A549 (cell line): ENCODE data around the gene SORCS2. TPM values are rescaled to one million over a fixed set of nuclear protein-coding genes. Genes with fewer than 3 reads are reported as not detected.

Source experiments
- ATAC-seq, 2 experiments: fragments of 200-7000 bp in 1 of 2; fragments of >200 bp in 1 of 2; cut with Nextera tagmentation in 1 of 2; cut with Tn5 transposase in 1 of 2; 3 replicates each; pipeline versions ENCODE4 v1.8.0 to v1.9.1; 2018 to 2020; ENCODE audit warnings: mild to moderate bottlenecking in 1 of 2, moderate library complexity in 1 of 2
- CTCF ChIA-PET: fragments of 300-600 bp; sonication (Branson Sonifier 250); formaldehyde crosslinking; extraction: SDS; loops from one replicate; lab custom pipeline; 2021; ENCODE audit warnings: antibody characterized with exemption, inconsistent platforms; lab: Yijun Ruan, JAX
- POLR2A ChIA-PET: fragments of 350-600 bp; formaldehyde crosslinking; extraction: SDS; loops from one replicate; lab custom pipeline; 2021; ENCODE audit warnings: antibody characterized with exemption, inconsistent platforms; lab: Yijun Ruan, JAX
- DNase-seq, 2 experiments: peaks; one replicate each; pipeline versions ENCODE4 v3.0.0 to v3.0.0-alpha.2; 2011 to 2016; ENCODE audit warnings: low read depth in 1 of 2, low spot score in 1 of 2
- FAIRE-seq: peaks from 2 replicates; lab custom pipeline; 2011; peaks lifted over from hg19 to GRCh38; lab: Jason Lieb, UNC
- H3K27ac ChIP-seq, 2 experiments: fragments of >200 bp; sonication (Bioruptor Twin); formaldehyde crosslinking; 3 replicates each; pipeline ENCODE4 v1.5.1; 2016 to 2017
- H3K4me1 ChIP-seq: fragments of >200 bp; sonication (Bioruptor Twin); formaldehyde crosslinking; 3 replicates; pipeline ENCODE4 v1.6.1; 2016
- H3K4me2 ChIP-seq: fragments of >200 bp; sonication (Bioruptor Twin); formaldehyde crosslinking; 3 replicates; pipeline ENCODE4 v1.6.1; 2016
- H3K4me3 ChIP-seq: fragments of >200 bp; sonication (Bioruptor Twin); formaldehyde crosslinking; 3 replicates; pipeline ENCODE4 v1.5.1; 2016
- H3K9me3 ChIP-seq: fragments of >200 bp; sonication (Bioruptor Twin); formaldehyde crosslinking; 3 replicates; pipeline ENCODE4 v1.6.1; 2016
- BCL3 ChIP-seq: fragments of >200 bp; sonication (Bioruptor Twin); formaldehyde crosslinking; IDR thresholded peaks from 3 replicates; pipeline ENCODE4 v1.6.1; 2016
- CHD2 ChIP-seq: fragments of 150-350 bp; IDR thresholded peaks from 2 replicates; pipeline ENCODE4 v1.6.1; 2014; ENCODE audit warnings: low read length; ENCODE audit not compliant: partially characterized antibody
- CTCF ChIP-seq: fragments of >200 bp; sonication (Bioruptor Twin); formaldehyde crosslinking; IDR thresholded peaks from 3 replicates; pipeline ENCODE4 v1.5.1; 2016
- ELK1 ChIP-seq: fragments of 150-350 bp; IDR thresholded peaks from 2 replicates; pipeline ENCODE4 v1.6.1; 2014; ENCODE audit warnings: low read depth, mild to moderate bottlenecking, low read length
- FOSL2 ChIP-seq, 2 experiments: fragments of 450-650 bp in 1 of 2; fragments of >200 bp in 1 of 2; sonication (Bioruptor Twin) in 1 of 2; formaldehyde crosslinking; IDR thresholded peaks; 2 replicates each; pipeline versions ENCODE4 v1.5.0 to v1.6.1; 2016 to 2020; ENCODE audit warnings: mild to moderate bottlenecking in 1 of 2, moderate library complexity in 1 of 2
- GATA3 ChIP-seq: IDR thresholded peaks from 2 replicates; pipeline ENCODE4 v1.6.1; 2012; ENCODE audit warnings: borderline replicate concordance
- HDAC2 ChIP-seq: fragments of 200-600 bp; sonication (generic); IDR thresholded peaks from 2 replicates; pipeline ENCODE4 v1.6.1; 2016
- HEYL ChIP-seq: fragments of 250-450 bp; sonication (Bioruptor Pico); IDR thresholded peaks from 2 replicates; pipeline ENCODE4 v1.8.0; 2021; ENCODE audit warnings: mild to moderate bottlenecking, moderate library complexity
- HOXB5 ChIP-seq: fragments of 250-450 bp; sonication (Bioruptor Pico); IDR thresholded peaks from 2 replicates; pipeline ENCODE4 v1.5.0; 2020; ENCODE audit warnings: mild to moderate bottlenecking, moderate library complexity
- MAFK ChIP-seq: fragments of 450-650 bp; IDR thresholded peaks from 2 replicates; pipeline ENCODE4 v1.6.1; 2014; ENCODE audit not compliant: partially characterized antibody
- PBX3 ChIP-seq: IDR thresholded peaks from 2 replicates; pipeline ENCODE4 v1.6.1; 2012
- RCOR1 ChIP-seq: fragments of 150-350 bp; IDR thresholded peaks from 2 replicates; pipeline ENCODE4 v1.6.1; 2014; ENCODE audit warnings: antibody characterized with exemption, low read length, low read depth
- REST ChIP-seq: fragments of 200-600 bp; sonication (generic); IDR thresholded peaks from 2 replicates; pipeline ENCODE4 v1.6.1; 2016; ENCODE audit warnings: antibody characterized with exemption, mild to moderate bottlenecking, moderate library complexity
- USF2 ChIP-seq: fragments of 450-650 bp; IDR thresholded peaks from 2 replicates; pipeline ENCODE4 v1.6.1; 2014; ENCODE audit warnings: antibody characterized with exemption
- WGBS: methylation state at CpG from one replicate; pipeline ENCODE4 v1.1.6; 2017; ENCODE audit errors: missing lambda C conversion rate; 5-methylcytosine and 5-hydroxymethylcytosine counted together
- polyA plus RNA-seq, 4 experiments: library from polyadenylated mRNA; depleted of rRNA in 3 of 4; stranded (reverse); fragments of >200 nt; fragmentation: RNase III in 1 of 4; extraction: RNeasy Plus Mini Kit Qiagen cat#74134 plus additional on column Dnase treatment in 1 of 4; gene quantifications; 2 replicates in 3 of 4; 3 replicates in 1 of 4; pipeline ENCODE4 v1.2.3, GENCODE V29; 2011 to 2017

Gene SORCS2
- polyA plus RNA-seq, 2 of the 4 experiments (the other 2 are of a cell fraction) = 1.4 to 4.6 TPM

GRCh38 chr4:7372673-7373072, 180.3 kb downstream of the SORCS2 start:
- POLR2A ChIA-PET = no interaction called here
- 85% methylated on average over 10 of the region's 13 CpGs for WGBS
- DNase-seq = no peak
- Histone ChIP-seq H3K4me3 (no peak overlapping the region), H3K4me2 (no peak overlapping the region), H3K4me1 (no peaks in the 10 kb centered on the region), H3K9me3 (no peaks in the 10 kb centered on the region), H3K27ac (no peak overlapping the region)
- CTCF ChIA-PET = no interaction called here
- no peak for ATAC-seq
- FAIRE-seq = no peak
- TF ChIP-seq USF2 (no peak), FOSL2 (IDR thresholded peaks at IDR 0.05) (no peak), FOSL2 (CRISPR knock-in tag; IDR thresholded peaks at IDR 0.05) (no peak), HDAC2 (no peak), CHD2 (no peak), CTCF (no peak), ELK1 (no peak), PBX3 (no peak), REST (no peak), HEYL (CRISPR knock-in tag) (no peak)

GRCh38 chr4:7374571-7374970, 182.2 kb downstream of the SORCS2 start:
- FAIRE-seq (no peak), DNase-seq (no peak), ATAC-seq (no peak)
- WGBS = 67% methylated on average over 1 of the region's 10 CpGs
- ChIA-PET CTCF (interaction anchor here (1.2 kb wide), 1 partner anchor 9 kb away, joined by 3 read pairs; no protein-coding TSS in a partner anchor), POLR2A (no interaction called here)
- Histone ChIP-seq H3K4me1 (no peaks in the 10 kb centered on the region), H3K4me2 (no peak overlapping the region), H3K9me3 (no peaks in the 10 kb centered on the region), H3K27ac (no peak overlapping the region), H3K4me3 (no peak overlapping the region)
- TF ChIP-seq PBX3 = no peak
- no peak for TF ChIP-seq FOSL2 (IDR thresholded peaks at IDR 0.05)
- TF ChIP-seq FOSL2 (CRISPR knock-in tag; IDR thresholded peaks at IDR 0.05) = no peak
- TF ChIP-seq HOXB5 = no peak

GRCh38 chr4:7375427-7375826, 183.1 kb downstream of the SORCS2 start:
- no peak for FAIRE-seq

More at GRCh38 chr4:7375427-7375826, 183.1 kb downstream of the SORCS2 start:
- no peak overlapping the region for H3K27ac ChIP-seq
- ChIA-PET POLR2A (no interaction called here), CTCF (interaction anchor here (0.7 to 1.2 kb wide), 2 partner anchors 10 to 15 kb away, joined by 3 read pairs; no protein-coding TSS in a partner anchor)
- H3K4me3 ChIP-seq = no peak overlapping the region
- 100% methylated on average over 3 of the region's 9 CpGs for WGBS
- no peaks in the 10 kb centered on the region for H3K4me1 ChIP-seq
- no peaks in the 10 kb centered on the region for H3K9me3 ChIP-seq
- TF ChIP-seq RCOR1 (no peak), MAFK (no peak), BCL3 (no peak), GATA3 (no peak)
- no peak overlapping the region for H3K4me2 ChIP-seq
- ATAC-seq (no peak), DNase-seq (no peak)
